GM18867 (cell line): ENCODE results near the gene GAPDHS.

ENCODE experiments used
- ATAC-seq: cut with Tn5 transposase; IDR thresholded peaks from one replicate; pipeline ENCODE4 v1.9.1; 2021; ENCODE audit warnings: mild to moderate bottlenecking, moderate library complexity; ENCODE audit not compliant: unreplicated experiment

GAPDHS gene

GRCh38 chr19:35509861-35510625, 23.2 kb upstream of the GAPDHS start:
- ATAC-seq = no peak

GRCh38 chr19:35510626-35510964, 22.7 kb upstream of the GAPDHS start:
- ATAC-seq = no peak

- ATAC-seq = no peak
These were observed 21.9 kb upstream of the GAPDHS start for GRCh38 chr19:35511337-35511736.

GRCh38 chr19:35512831-35513627, 20.2 kb upstream of the GAPDHS start:
- no peak for ATAC-seq

- no peak for ATAC-seq
These were observed 19.5 kb upstream of the GAPDHS start, which contains the start of gene DMKN for GRCh38 chr19:35513628-35514281. Gene DMKN (minus strand): TSS chr19:35513649. CDS start chr19:35513475, 174 bp downstream.

- ATAC-seq = no peak
These were observed 18.9 kb upstream of the GAPDHS start for GRCh38 chr19:35514282-35514809.

GRCh38 chr19:35516310-35516709, 16.9 kb upstream of the GAPDHS start:
- ATAC-seq = no peak

GRCh38 chr19:35517342-35517741, 15.9 kb upstream of the GAPDHS start:
- no peak for ATAC-seq

- ATAC-seq = no peak
These were observed 14.9 kb upstream of the GAPDHS start for GRCh38 chr19:35518313-35518712.

GRCh38 chr19:35519291-35519690, 14.0 kb upstream of the GAPDHS start:
- ATAC-seq = no peak

- no peak for ATAC-seq
These were observed 12.0 kb upstream of the GAPDHS start for GRCh38 chr19:35521124-35521743.

- ATAC-seq = no peak
These were observed 10.4 kb upstream of the GAPDHS start for GRCh38 chr19:35522745-35523327.

GRCh38 chr19:35524181-35524837, 8.9 kb upstream of the GAPDHS start:
- ATAC-seq = no peak

GRCh38 chr19:35525873-35526272, 7.4 kb upstream of the GAPDHS start:
- no peak for ATAC-seq

- ATAC-seq = no peak
These were observed 4.8 kb upstream of the GAPDHS start, which contains the start of gene SBSN for GRCh38 chr19:35528218-35529038. Gene SBSN (minus strand): TSS chr19:35528311. CDS start chr19:35528281, 30 bp downstream.

GRCh38 chr19:35529241-35530218, 3.7 kb upstream of the GAPDHS start:
- no peak for ATAC-seq

GRCh38 chr19:35531291-35531690, 2.0 kb upstream of the GAPDHS start:
- no peak for ATAC-seq

GRCh38 chr19:35533822-35534392, 651 bp downstream of the GAPDHS start:
- no peak for ATAC-seq
